K562 (cell line): Measurements from ENCODE around the gene ZNF787. TPM values are rescaled to one million over a fixed set of nuclear protein-coding genes. Genes with fewer than 3 reads are reported as not detected.

Experiments
- BACH1 ChIP-seq: fragments of 200-800 bp; sonication (Bioruptor generic); IDR thresholded peaks from 2 replicates; pipeline ENCODE4 v1.6.1; 2016; ENCODE audit warnings: missing genetic modification characterization, missing compliant biosample characterization
- DACH1 ChIP-seq: fragments of 450-650 bp; IDR thresholded peaks from 2 replicates; pipeline ENCODE4 v1.6.1; 2018; ENCODE audit not compliant: partially characterized antibody
- E2F8 ChIP-seq: fragments of 450-650 bp; IDR thresholded peaks from 2 replicates; pipeline ENCODE4 v1.7.1; 2018; ENCODE audit warnings: mild to moderate bottlenecking, low read depth; ENCODE audit not compliant: partially characterized antibody
- GTF2F1 ChIP-seq: IDR thresholded peaks from 2 replicates; pipeline ENCODE4 v1.6.1; 2011; ENCODE audit warnings: low read depth, low read length, improper control_type of control experiment
- HSF4 ChIP-seq: fragments of 250-450 bp; sonication (Bioruptor Pico); IDR thresholded peaks from 2 replicates; pipeline ENCODE4 v2.1.2; 2022; ENCODE audit warnings: mild to moderate bottlenecking, moderate library complexity, borderline replicate concordance
- MCM2 ChIP-seq: fragments of 450-650 bp; IDR thresholded peaks from 2 replicates; pipeline ENCODE4 v1.6.1; 2017; ENCODE audit warnings: low read depth, mild to moderate bottlenecking
- MGA ChIP-seq: fragments of 450-650 bp; IDR thresholded peaks from 2 replicates; pipeline ENCODE4 v1.6.1; 2016; ENCODE audit warnings: mild to moderate bottlenecking, moderate library complexity
- POLR3G ChIP-seq: IDR thresholded peaks from 2 replicates; pipeline ENCODE4 v1.6.1; 2011; ENCODE audit not compliant: insufficient read length, insufficient replicate concordance; ENCODE audit errors: extremely low read depth
- YBX1 ChIP-seq: fragments of 450-650 bp; IDR thresholded peaks from 2 replicates; pipeline ENCODE4 v1.7.1; 2016; ENCODE audit warnings: mild to moderate bottlenecking
- ZNF184 ChIP-seq: sonication (generic); formaldehyde crosslinking; IDR thresholded peaks from 2 replicates; pipeline ENCODE4 v1.5.0; 2020; ENCODE audit warnings: missing genetic modification reagents
- ZNF280B ChIP-seq: fragments of 250-450 bp; sonication (Bioruptor Pico); IDR thresholded peaks from 2 replicates; pipeline ENCODE4 v1.5.1; 2021; ENCODE audit warnings: mild to moderate bottlenecking
- ZNF707 ChIP-seq: fragments of 250-450 bp; sonication (Bioruptor Pico); conservative IDR thresholded peaks from 2 replicates; pipeline ENCODE4 v1.8.0; 2022; ENCODE audit warnings: inconsistent platforms, mild to moderate bottlenecking, moderate library complexity
- polyA plus RNA-seq, 8 experiments: library from polyadenylated mRNA; depleted of rRNA in 4 of 8; stranded (reverse) in 5 of 8; unstranded in 3 of 8; fragments of >200 nt; fragmentation: Nextera tagmentation in 2 of 8; fragmentation: Illumina TruSeq in 1 of 8; extraction: Ambion mirVana in 2 of 8; extraction: Trizol in 1 of 8; gene quantifications; 2 replicates each; pipeline versions ENCODE4 v1.2.1 to v1.2.3, GENCODE V29; 2011 to 2014; ENCODE audit warnings: inconsistent platforms in 1 of 8, missing spikeins in 1 of 8
- total RNA-seq, 7 experiments: library from RNA; depleted of rRNA in 6 of 7; stranded (reverse); fragments of >200 nt in 6 of 7; fragmentation: Illumina TruSeq in 2 of 7; extraction: Trizol in 2 of 7; gene quantifications; 2 replicates each; pipeline versions ENCODE4 v1.2.1 to v1.2.3, GENCODE V29; 2011 to 2021; ENCODE audit warnings: low replicate concordance in 1 of 7

ZNF787 gene
- total and polyA plus RNA-seq, 9 of the 15 experiments (the other 6 are each of a cell fraction or from before 2014, with no cell fraction given) = 0.45 to 77.6 (median 7.3) TPM

DNA sequence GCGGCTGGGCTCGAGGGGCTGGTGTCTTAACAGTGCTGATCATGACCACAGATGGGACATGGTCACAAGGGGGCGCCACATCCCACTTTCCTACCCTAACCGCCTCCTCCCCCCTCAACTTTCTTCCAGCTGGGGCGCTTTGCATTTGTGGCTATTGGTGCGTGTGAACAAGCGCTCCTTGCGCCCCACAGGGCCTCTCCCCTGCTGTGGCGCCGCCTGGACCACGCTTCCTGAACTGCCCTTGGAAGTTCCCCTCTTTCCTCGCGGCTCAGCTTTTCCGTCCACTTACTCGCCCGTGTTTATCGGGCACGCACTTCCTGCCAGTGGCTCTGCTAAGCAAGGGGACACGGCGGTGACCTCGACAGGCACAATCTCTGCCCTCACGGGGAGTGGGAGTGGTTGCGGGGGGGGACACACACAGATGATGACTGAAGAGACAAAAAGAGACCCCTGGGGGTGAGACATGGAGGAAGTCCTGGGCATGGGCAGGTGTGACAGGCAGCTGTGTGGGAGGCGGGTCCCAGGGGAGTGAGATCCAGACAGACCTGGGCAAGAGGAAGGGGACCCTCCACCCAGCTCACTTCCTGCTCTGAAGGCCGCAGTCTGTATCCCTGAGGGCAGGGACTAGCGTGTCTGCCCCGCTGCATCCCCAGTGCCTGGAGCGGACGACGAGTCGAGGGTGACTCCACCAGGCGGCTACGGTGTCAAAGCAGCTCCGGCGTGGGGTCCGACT, 40.3 kb downstream of the ZNF787 start (continued):
- TF ChIP-seq E2F8 (peak; percentile 32), YBX1 (no peak), ZNF184 (CRISPR knock-in tag) (no peak), MCM2 (no peak), BACH1 (no peak), GTF2F1 (no peak), ZNF707 (no peak), ZNF280B (CRISPR knock-in tag) (no peak), MGA (peak; percentile 15; the same call in 1 of the 2 replicates), DACH1 (peak; percentile 82), POLR3G (no peak), HSF4 (CRISPR knock-in tag) (no peak)
